Endothelial cell of umbilical vein (primary cell): ENCODE results near the gene SLC4A4. TPM values are rescaled to one million over a fixed set of nuclear protein-coding genes. Genes with fewer than 3 reads are reported as not detected.

Experiments used
- BruUV-seq: library from RNA; stranded (reverse); fragments of 400-500 nt; replicated peaks from 2 replicates; lab custom pipeline; 2021; lab: Mats Ljungman, UMichigan
- CTCF ChIA-PET: fragments of 300-600, 350-600 bp; sonication (Branson Sonifier 250); formaldehyde crosslinking; loops from one replicate; lab custom pipeline; 2021; ENCODE audit warnings: antibody characterized with exemption, inconsistent platforms; lab: Charles Lee
- POLR2A ChIA-PET: fragments of 300-600, 350-600 bp; sonication (Branson Sonifier 250); formaldehyde crosslinking; loops from one replicate; lab custom pipeline; 2021; ENCODE audit warnings: antibody characterized with exemption, inconsistent platforms; lab: Charles Lee
- DNase-seq: peaks from one replicate; pipeline ENCODE4 v3.0.0-alpha.2; 2011; ENCODE audit warnings: low read depth, low spot score
- FAIRE-seq: peaks from 2 replicates; lab custom pipeline; 2011; peaks lifted over from hg19 to GRCh38; lab: Jason Lieb, UNC
- H2AFZ ChIP-seq: 2 replicates; pipeline ENCODE4 v1.6.0; 2012; ENCODE audit warnings: low read depth, low read length, control low read depth, inconsistent platforms
- H3K27ac ChIP-seq: 2 replicates; pipeline ENCODE4 v1.5.1; 2011; ENCODE audit warnings: low read depth, mild to moderate bottlenecking, control low read depth, low read length, moderate library complexity; ENCODE audit not compliant: insufficient read depth
- H3K27me3 ChIP-seq, 2 experiments: 2 replicates each; pipeline versions ENCODE4 v1.6.0 to v1.6.1; 2011; ENCODE audit warnings: low read length in 2 of 2, mixed read lengths in 1 of 2; ENCODE audit not compliant: control insufficient read depth in 2 of 2, insufficient read depth in 2 of 2
- H3K36me3 ChIP-seq, 2 experiments: 2 replicates in 1 of 2; 3 replicates in 1 of 2; pipeline ENCODE4 v1.5.1; 2011; ENCODE audit warnings: low read length in 2 of 2, mild to moderate bottlenecking in 1 of 2, moderate library complexity in 1 of 2; ENCODE audit not compliant: control insufficient read depth in 2 of 2, insufficient read depth in 2 of 2; ENCODE audit errors: extremely low read depth in 1 of 2
- H3K4me1 ChIP-seq: 3 replicates; pipeline ENCODE4 v1.5.1; 2011; ENCODE audit warnings: mild to moderate bottlenecking, low read length; ENCODE audit not compliant: control insufficient read depth, insufficient read depth; ENCODE audit errors: extremely low read depth
- H3K4me2 ChIP-seq: 2 replicates; pipeline ENCODE4 v1.6.1; 2011; ENCODE audit warnings: low read length, control low read depth, mixed read lengths; ENCODE audit not compliant: insufficient read depth
- H3K4me3 ChIP-seq, 3 experiments: fragments of 200-600 bp in 1 of 3; sonication (generic), shearing (Covaris generic) in 1 of 3; replicated peaks in 1 of 3; 2 replicates each; pipeline ENCODE4 v1.5.1; 2011 to 2016; ENCODE audit warnings: control low read depth in 3 of 3, low read length in 3 of 3, mild to moderate bottlenecking in 2 of 3, inconsistent platforms in 1 of 3, low read depth in 1 of 3, moderate library complexity in 1 of 3; ENCODE audit not compliant: insufficient read depth in 1 of 3
- H3K79me2 ChIP-seq: 2 replicates; pipeline ENCODE4 v1.6.0; 2012; ENCODE audit warnings: low read length, inconsistent platforms; ENCODE audit not compliant: control insufficient read depth, insufficient read depth
- H3K9ac ChIP-seq: replicated peaks from 2 replicates; pipeline ENCODE3; 2011; ENCODE audit warnings: low read length, control low read depth; ENCODE audit not compliant: insufficient read depth; ENCODE audit errors: extremely low read depth
- H3K9me1 ChIP-seq: replicated peaks from 3 replicates; pipeline ENCODE4 v1.6.0; 2011; ENCODE audit warnings: mild to moderate bottlenecking, low read length; ENCODE audit not compliant: control insufficient read depth, insufficient read depth; ENCODE audit errors: extremely low read depth
- H3K9me3 ChIP-seq: replicated peaks from 2 replicates; pipeline ENCODE4 v1.5.1; 2012; ENCODE audit warnings: low read length, inconsistent platforms; ENCODE audit not compliant: control insufficient read depth, insufficient read depth
- H4K20me1 ChIP-seq: replicated peaks from 2 replicates; pipeline ENCODE3; 2011; ENCODE audit warnings: mild to moderate bottlenecking, low read length; ENCODE audit not compliant: control insufficient read depth, insufficient read depth; ENCODE audit errors: extremely low read depth
- EZH2 ChIP-seq: IDR thresholded peaks from 2 replicates; pipeline ENCODE4 v1.6.1; 2012; ENCODE audit warnings: borderline replicate concordance, low read depth, mild to moderate bottlenecking, moderate library complexity, low read length, inconsistent platforms; ENCODE audit not compliant: severe bottlenecking
- FOS ChIP-seq: IDR thresholded peaks from 2 replicates; pipeline ENCODE4 v1.6.1; 2011; ENCODE audit warnings: mild to moderate bottlenecking, low read length, moderate library complexity, borderline replicate concordance; ENCODE audit not compliant: insufficient read depth
- GATA2 ChIP-seq: IDR thresholded peaks from 2 replicates; pipeline ENCODE4 v1.7.0; 2011; ENCODE audit warnings: low read depth, mild to moderate bottlenecking, moderate library complexity, mixed read lengths, low read length; ENCODE audit not compliant: insufficient read length, insufficient read depth
- JUN ChIP-seq: IDR thresholded peaks from 2 replicates; pipeline ENCODE4 v1.6.1; 2011; ENCODE audit warnings: borderline replicate concordance, low read depth; ENCODE audit not compliant: insufficient read length, insufficient read depth
- MYC ChIP-seq: IDR thresholded peaks from one replicate; pipeline ENCODE4 v1.6.1; 2011; ENCODE audit warnings: mild to moderate bottlenecking, low read depth, low read length
- POLR2AphosphoS5 ChIP-seq: IDR thresholded peaks from 2 replicates; pipeline ENCODE4 v1.6.1; 2012; ENCODE audit warnings: low read depth, mild to moderate bottlenecking, control low read depth, low read length, moderate library complexity; ENCODE audit not compliant: insufficient read depth
- dilution Hi-C: fragments of 300-500 bp; cut with MboI; formaldehyde crosslinking; loops from one replicate; pipeline ENCODE4 v1.15.0; 2019; ENCODE audit warnings: low sequenced_read_pairs; ENCODE audit not compliant: extremely low pct_ligation_motif_present
- intact Hi-C: fragments of 100-400 bp; cut with micrococcal nuclease; formaldehyde crosslinking; loops from one replicate; pipeline ENCODE4 v1.10.0; 2022
- polyA plus RNA-seq, 4 experiments: library from polyadenylated mRNA; depleted of rRNA in 3 of 4; stranded (reverse) in 3 of 4; unstranded in 1 of 4; fragments of >200 nt; gene quantifications; 2 replicates each; pipeline versions ENCODE4 v1.2.1 to v1.2.3, GENCODE V29; 2011 to 2012; ENCODE audit warnings: missing spikeins in 1 of 4
- total RNA-seq: library from RNA; stranded (reverse); gene quantifications from 2 replicates; pipeline ENCODE4 v1.2.3, GENCODE V29; 2021
- TF ChIP-seq, protein P1 (sequence below), 2 donors: IDR thresholded peaks; 1 replicate in 1 of 2; 2 replicates in 1 of 2; pipeline ENCODE4 v1.5.1; 2011; ENCODE audit warnings: low read length in 2 of 2, mild to moderate bottlenecking in 2 of 2, moderate library complexity in 2 of 2, control low read depth in 1 of 2, inconsistent platforms in 1 of 2, low read depth in 1 of 2; ENCODE audit not compliant: insufficient read depth in 1 of 2; ENCODE audit errors: extremely low read depth in 1 of 2
- TF ChIP-seq, protein P2 (sequence below): IDR thresholded peaks from 2 replicates; pipeline ENCODE4 v1.6.1; 2011; ENCODE audit not compliant: insufficient read depth, insufficient read length

SLC4A4 gene
- total and polyA plus RNA-seq, 2 donors (not counting 3 experiments of a cell fraction or from before 2014, with no cell fraction given) = not detected

DNA sequence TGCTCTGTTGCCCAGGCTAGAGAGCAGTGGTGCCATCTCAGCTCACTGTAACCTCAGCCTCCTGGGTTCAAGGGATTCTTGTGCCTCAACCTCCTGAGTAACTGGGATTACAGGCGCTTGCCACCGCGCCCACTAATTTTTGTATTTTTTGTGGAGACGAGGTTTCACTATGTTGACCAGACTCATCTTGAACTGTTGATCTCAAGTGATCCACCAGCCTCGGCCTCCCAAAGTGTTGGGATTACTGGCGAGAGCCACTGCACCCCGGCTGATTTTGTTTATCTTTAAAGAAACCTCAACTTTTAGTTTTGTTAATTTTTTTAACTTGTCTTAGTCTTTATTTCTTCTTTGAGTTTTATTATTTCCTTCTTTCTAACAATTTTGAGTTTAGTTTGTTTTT is 163.2 kb downstream of the SLC4A4 start:
- H4K20me1 ChIP-seq = no peaks in the 10 kb centered on the region
- BruUV-seq = no TSS peak
- dilution Hi-C loops (no loop called here), intact Hi-C loops (no loop called here)
- H3K4me3 ChIP-seq = no peak overlapping the region
- no peaks in the 10 kb centered on the region for H3K4me1 ChIP-seq
- no peaks in the 10 kb centered on the region for H3K36me3 ChIP-seq
- H3K79me2 ChIP-seq = no peaks in the 10 kb centered on the region
- no peaks in the 10 kb centered on the region for H3K9me1 ChIP-seq
- DNase-seq (no peak), FAIRE-seq (no peak)
- no peaks in the 10 kb centered on the region for H3K27me3 ChIP-seq
- TF ChIP-seq, protein P1, sequence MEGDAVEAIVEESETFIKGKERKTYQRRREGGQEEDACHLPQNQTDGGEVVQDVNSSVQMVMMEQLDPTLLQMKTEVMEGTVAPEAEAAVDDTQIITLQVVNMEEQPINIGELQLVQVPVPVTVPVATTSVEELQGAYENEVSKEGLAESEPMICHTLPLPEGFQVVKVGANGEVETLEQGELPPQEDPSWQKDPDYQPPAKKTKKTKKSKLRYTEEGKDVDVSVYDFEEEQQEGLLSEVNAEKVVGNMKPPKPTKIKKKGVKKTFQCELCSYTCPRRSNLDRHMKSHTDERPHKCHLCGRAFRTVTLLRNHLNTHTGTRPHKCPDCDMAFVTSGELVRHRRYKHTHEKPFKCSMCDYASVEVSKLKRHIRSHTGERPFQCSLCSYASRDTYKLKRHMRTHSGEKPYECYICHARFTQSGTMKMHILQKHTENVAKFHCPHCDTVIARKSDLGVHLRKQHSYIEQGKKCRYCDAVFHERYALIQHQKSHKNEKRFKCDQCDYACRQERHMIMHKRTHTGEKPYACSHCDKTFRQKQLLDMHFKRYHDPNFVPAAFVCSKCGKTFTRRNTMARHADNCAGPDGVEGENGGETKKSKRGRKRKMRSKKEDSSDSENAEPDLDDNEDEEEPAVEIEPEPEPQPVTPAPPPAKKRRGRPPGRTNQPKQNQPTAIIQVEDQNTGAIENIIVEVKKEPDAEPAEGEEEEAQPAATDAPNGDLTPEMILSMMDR (IDR thresholded peaks at IDR 0.05; ENCODE audit: extremely low read depth in 1 of 2, insufficient read depth in 1 of 2, low read depth in 1 of 2, low read length in 2 of 2) = no peak
- no peak for TF ChIP-seq MYC
- TF ChIP-seq, protein P2, sequence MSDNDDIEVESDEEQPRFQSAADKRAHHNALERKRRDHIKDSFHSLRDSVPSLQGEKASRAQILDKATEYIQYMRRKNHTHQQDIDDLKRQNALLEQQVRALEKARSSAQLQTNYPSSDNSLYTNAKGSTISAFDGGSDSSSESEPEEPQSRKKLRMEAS = no peak
- TF ChIP-seq JUN = no peak
- no peak for TF ChIP-seq FOS
- no peak for TF ChIP-seq POLR2AphosphoS5
- no peak for TF ChIP-seq GATA2
- no peak for TF ChIP-seq EZH2
- ChIA-PET POLR2A (no interaction called here), CTCF (no interaction called here)
- H3K9ac ChIP-seq = no peak overlapping the region
- H2AFZ ChIP-seq = no peak overlapping the region
- no peaks in the 10 kb centered on the region for H3K9me3 ChIP-seq
- no peak overlapping the region for H3K4me2 ChIP-seq
- H3K27ac ChIP-seq = no peak overlapping the region
